Duodenal mucosa (tissue), 2 donors: Measurements from ENCODE around the gene ARHGAP25.

Experiments
- H3K27ac ChIP-seq: one replicate; pipeline ENCODE4 v1.7.0; 2013; ENCODE audit warnings: low read depth, low read length
- H3K27me3 ChIP-seq, 2 donors: one replicate each; pipeline ENCODE4 v1.7.0; 2013; ENCODE audit warnings: low read length in 2 of 2, control low read depth in 1 of 2; ENCODE audit not compliant: insufficient read depth in 2 of 2, control insufficient read depth in 1 of 2
- H3K36me3 ChIP-seq, 2 donors: one replicate each; pipeline ENCODE4 v1.7.0; 2013; ENCODE audit warnings: low read length in 2 of 2, control low read depth in 1 of 2; ENCODE audit not compliant: insufficient read depth in 2 of 2, control insufficient read depth in 1 of 2
- H3K4me1 ChIP-seq, 2 donors: one replicate each; pipeline ENCODE4 v1.7.0; 2013; ENCODE audit warnings: low read length in 2 of 2, control low read depth in 1 of 2; ENCODE audit not compliant: insufficient read depth in 2 of 2, control insufficient read depth in 1 of 2
- H3K4me3 ChIP-seq, 2 donors: one replicate each; pipeline ENCODE4 v1.7.0; 2013; ENCODE audit warnings: low read length in 2 of 2, low read depth in 1 of 2
- H3K9ac ChIP-seq, 2 donors: one replicate each; pipeline ENCODE4 v1.7.0; 2013; ENCODE audit warnings: low read length in 2 of 2, low read depth in 1 of 2
- H3K9me3 ChIP-seq, 2 donors: one replicate each; pipeline ENCODE4 v1.7.0; 2013; ENCODE audit warnings: low read length in 2 of 2, control low read depth in 1 of 2; ENCODE audit not compliant: control insufficient read depth in 1 of 2

Gene ARHGAP25

GRCh38 chr2:68698567-68699377 lies 35.8 kb upstream of the ARHGAP25 start:
- H3K27ac ChIP-seq = no peak overlapping the region
- no peaks in the 10 kb centered on the region for H3K4me1 ChIP-seq
- H3K36me3 ChIP-seq = no peaks in the 10 kb centered on the region
- H3K4me3 ChIP-seq = no peak overlapping the region
- no peak overlapping the region for H3K9ac ChIP-seq
- peaks cover 0 to 2% of the 10 kb centered on the region in 2 donors for H3K9me3 ChIP-seq
- H3K27me3 ChIP-seq = no peaks in the 10 kb centered on the region

- Histone ChIP-seq H3K27ac (no peak overlapping the region), H3K36me3 (no peaks in the 10 kb centered on the region), H3K4me3 (no peak overlapping the region), H3K4me1 (no peaks in the 10 kb centered on the region), H3K9me3 (peaks cover 0 to 2% of the 10 kb centered on the region in 2 donors), H3K9ac (no peak overlapping the region), H3K27me3 (no peaks in the 10 kb centered on the region)
Measured at GRCh38 chr2:68700560-68700959, 34.1 kb upstream of the ARHGAP25 start.

DNA sequence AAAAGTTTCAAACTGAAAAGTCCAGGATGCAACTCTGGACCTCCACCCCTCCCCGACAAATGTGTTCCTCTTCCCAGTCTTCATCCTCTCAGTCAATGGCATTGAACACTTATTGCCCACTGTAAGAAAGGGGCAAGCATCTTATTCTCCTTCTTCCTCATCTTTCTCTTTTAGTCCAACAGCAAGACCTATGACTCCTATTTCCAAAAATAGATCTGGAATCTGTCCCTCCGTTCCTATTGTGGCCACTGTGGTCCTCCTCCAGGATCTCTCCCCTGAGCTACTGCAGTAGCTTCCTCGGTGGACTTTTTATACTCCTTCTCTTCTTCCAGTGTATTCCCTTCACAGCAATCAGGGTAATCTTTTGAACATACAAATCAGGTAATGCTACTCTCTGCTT lies 28.0 kb upstream of the ARHGAP25 start:
- no peaks in the 10 kb centered on the region for H3K36me3 ChIP-seq
- no peak overlapping the region for H3K4me3 ChIP-seq
- H3K27me3 ChIP-seq = no peaks in the 10 kb centered on the region
- H3K4me1 ChIP-seq = no peaks in the 10 kb centered on the region
- no peaks in the 10 kb centered on the region for H3K9me3 ChIP-seq
- H3K27ac ChIP-seq = no peak overlapping the region
- H3K9ac ChIP-seq = no peak overlapping the region

- H3K36me3 ChIP-seq = no peaks in the 10 kb centered on the region
- H3K4me3 ChIP-seq = no peak overlapping the region
- H3K27me3 ChIP-seq = no peaks in the 10 kb centered on the region
- no peaks in the 10 kb centered on the region for H3K9me3 ChIP-seq
- H3K4me1 ChIP-seq = no peaks in the 10 kb centered on the region
- H3K27ac ChIP-seq = no peak overlapping the region
- no peak overlapping the region for H3K9ac ChIP-seq
Measured at GRCh38 chr2:68708629-68709028, 26.0 kb upstream of the ARHGAP25 start.

GRCh38 chr2:68709421-68709911 lies 25.1 kb upstream of the ARHGAP25 start:
- no peaks in the 10 kb centered on the region for H3K27me3 ChIP-seq
- no peaks in the 10 kb centered on the region for H3K9me3 ChIP-seq
- H3K9ac ChIP-seq = no peak overlapping the region
- no peaks in the 10 kb centered on the region for H3K4me1 ChIP-seq
- H3K27ac ChIP-seq = no peak overlapping the region
- no peak overlapping the region for H3K4me3 ChIP-seq
- no peaks in the 10 kb centered on the region for H3K36me3 ChIP-seq

- Histone ChIP-seq H3K36me3 (no peaks in the 10 kb centered on the region), H3K27ac (no peak overlapping the region), H3K9ac (no peak overlapping the region), H3K9me3 (no peaks in the 10 kb centered on the region), H3K4me1 (peaks cover 6 to 7% of the 10 kb centered on the region in 2 donors), H3K27me3 (no peaks in the 10 kb centered on the region), H3K4me3 (no peak overlapping the region)
Measured at GRCh38 chr2:68710336-68710735, 24.3 kb upstream of the ARHGAP25 start.

DNA sequence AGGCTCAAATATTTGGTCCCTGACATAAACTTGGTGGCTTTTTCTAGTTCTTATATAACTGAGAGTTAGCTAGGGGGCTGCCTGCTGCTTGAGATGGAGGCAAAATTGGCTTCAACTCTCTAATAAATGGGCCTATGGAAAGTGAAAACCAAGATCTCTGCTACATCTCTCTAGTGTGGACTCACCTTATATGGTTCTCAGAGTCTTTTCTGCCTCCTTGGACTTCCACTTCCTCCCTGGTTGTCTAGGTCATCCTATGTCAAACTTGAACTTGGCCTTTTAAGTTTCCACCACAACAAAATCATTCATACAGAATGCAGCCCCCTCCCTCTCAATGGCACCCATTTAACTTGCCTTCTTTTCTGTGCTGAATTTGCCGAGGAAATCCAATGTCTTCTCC lies 23.9 kb upstream of the ARHGAP25 start:
- Histone ChIP-seq H3K27ac (no peak overlapping the region), H3K27me3 (no peaks in the 10 kb centered on the region), H3K36me3 (no peaks in the 10 kb centered on the region), H3K4me1 (peaks cover 6 to 10% of the 10 kb centered on the region in 2 donors), H3K9ac (no peak overlapping the region), H3K9me3 (no peaks in the 10 kb centered on the region), H3K4me3 (no peak overlapping the region)

GRCh38 chr2:68714866-68715265 lies 19.7 kb upstream of the ARHGAP25 start:
- H3K27me3 ChIP-seq = no peaks in the 10 kb centered on the region
- H3K4me1 ChIP-seq = peaks cover 6 to 16% of the 10 kb centered on the region in 2 donors
- no peaks in the 10 kb centered on the region for H3K9me3 ChIP-seq
- no peaks in the 10 kb centered on the region for H3K36me3 ChIP-seq
- H3K27ac ChIP-seq = no peak overlapping the region
- peak overlapping the region in 1 of 2 donors; percentile 0 for H3K4me3 ChIP-seq
- no peak overlapping the region for H3K9ac ChIP-seq

GRCh38 chr2:68715353-68716041 lies 19.1 kb upstream of the ARHGAP25 start:
- H3K9me3 ChIP-seq = no peaks in the 10 kb centered on the region
- H3K27me3 ChIP-seq = no peaks in the 10 kb centered on the region
- peaks cover 8 to 16% of the 10 kb centered on the region in 2 donors for H3K4me1 ChIP-seq
- no peak overlapping the region for H3K27ac ChIP-seq
- H3K9ac ChIP-seq = no peak overlapping the region
- peak overlapping the region in 1 of 2 donors; percentile 0 for H3K4me3 ChIP-seq
- no peaks in the 10 kb centered on the region for H3K36me3 ChIP-seq

DNA sequence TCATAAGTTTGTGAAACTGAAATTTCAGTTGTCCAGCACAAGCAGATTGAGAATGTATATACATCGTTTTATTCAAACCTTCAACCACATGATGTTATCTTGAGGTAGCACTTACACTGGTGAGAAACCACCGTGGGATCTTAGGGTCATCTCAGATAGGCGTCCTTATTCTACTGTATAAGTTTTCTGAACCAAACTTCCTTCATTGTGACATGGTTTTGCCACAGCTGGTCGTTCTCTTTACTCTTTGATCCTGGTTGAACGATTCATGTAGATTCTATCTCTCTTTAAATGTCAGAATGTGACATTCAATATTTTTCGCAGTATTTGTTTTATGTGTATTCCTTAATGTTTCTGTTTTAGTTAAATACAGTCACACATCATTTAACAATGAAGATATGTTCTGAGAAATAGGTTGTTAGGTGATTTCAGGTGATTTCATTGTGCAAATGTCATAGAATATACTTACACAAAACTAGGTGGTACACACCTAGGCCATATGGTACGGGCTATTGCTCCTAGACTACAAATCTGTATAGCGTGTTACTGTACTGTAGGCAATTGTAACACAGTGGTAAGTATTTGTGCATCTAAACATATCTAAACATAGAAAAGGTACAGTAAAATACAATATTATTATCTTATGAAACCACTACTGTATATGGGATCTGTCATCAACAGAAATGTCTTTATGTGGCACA lies 17.9 kb upstream of the ARHGAP25 start:
- Histone ChIP-seq H3K27ac (no peak overlapping the region), H3K9ac (no peak overlapping the region), H3K36me3 (no peaks in the 10 kb centered on the region), H3K27me3 (no peaks in the 10 kb centered on the region), H3K9me3 (no peaks in the 10 kb centered on the region), H3K4me3 (no peak overlapping the region), H3K4me1 (peaks cover 16% of the 10 kb centered on the region in 2 donors)
